ENCODE results near the gene F5. TPM values are rescaled to one million over a fixed set of nuclear protein-coding genes. Genes with fewer than 3 reads are reported as not detected.

The F5 gene
- total RNA-seq, 1 experiment from 2014 or later = not detected

DNA sequence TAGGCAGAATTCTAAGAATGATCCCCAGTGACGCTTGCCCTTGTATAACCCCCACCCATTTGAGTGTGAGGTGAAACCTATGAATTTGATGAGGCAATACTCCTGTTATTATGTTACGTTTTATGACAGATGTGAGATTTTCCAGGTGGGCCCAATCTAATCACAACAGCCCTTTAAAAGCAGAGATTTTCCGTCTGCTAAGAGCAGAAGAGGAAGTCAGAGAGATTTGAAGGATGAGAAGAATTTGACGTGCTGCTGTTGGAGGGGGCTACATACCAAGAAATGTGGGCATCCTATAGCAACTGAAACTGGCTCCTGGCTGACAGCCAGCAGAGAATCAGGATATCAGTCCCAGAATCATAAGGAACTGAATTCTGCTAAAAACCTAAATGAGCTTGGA is 98.1 kb downstream of the F5 start:
- TF ChIP-seq, protein P1, sequence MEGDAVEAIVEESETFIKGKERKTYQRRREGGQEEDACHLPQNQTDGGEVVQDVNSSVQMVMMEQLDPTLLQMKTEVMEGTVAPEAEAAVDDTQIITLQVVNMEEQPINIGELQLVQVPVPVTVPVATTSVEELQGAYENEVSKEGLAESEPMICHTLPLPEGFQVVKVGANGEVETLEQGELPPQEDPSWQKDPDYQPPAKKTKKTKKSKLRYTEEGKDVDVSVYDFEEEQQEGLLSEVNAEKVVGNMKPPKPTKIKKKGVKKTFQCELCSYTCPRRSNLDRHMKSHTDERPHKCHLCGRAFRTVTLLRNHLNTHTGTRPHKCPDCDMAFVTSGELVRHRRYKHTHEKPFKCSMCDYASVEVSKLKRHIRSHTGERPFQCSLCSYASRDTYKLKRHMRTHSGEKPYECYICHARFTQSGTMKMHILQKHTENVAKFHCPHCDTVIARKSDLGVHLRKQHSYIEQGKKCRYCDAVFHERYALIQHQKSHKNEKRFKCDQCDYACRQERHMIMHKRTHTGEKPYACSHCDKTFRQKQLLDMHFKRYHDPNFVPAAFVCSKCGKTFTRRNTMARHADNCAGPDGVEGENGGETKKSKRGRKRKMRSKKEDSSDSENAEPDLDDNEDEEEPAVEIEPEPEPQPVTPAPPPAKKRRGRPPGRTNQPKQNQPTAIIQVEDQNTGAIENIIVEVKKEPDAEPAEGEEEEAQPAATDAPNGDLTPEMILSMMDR (conservative IDR thresholded peaks at IDR 0.05; ENCODE audit: low read depth, low read length) = no peak
- no peak for TF ChIP-seq EZH2 (IDR thresholded peaks at IDR 0.05; ENCODE audit: borderline replicate concordance, low read depth, low read length, poor library complexity, severe bottlenecking)
- Histone ChIP-seq H3K27ac (ENCODE audit: low read depth, low read length, poor library complexity, severe bottlenecking) (no peak overlapping the region), H3K9me3 (ENCODE audit: low read depth, low read length, poor library complexity, severe bottlenecking) (no peaks in the 10 kb centered on the region), H3K36me3 (ENCODE audit: insufficient read depth, low read length, poor library complexity, severe bottlenecking) (no peaks in the 10 kb centered on the region), H3K27me3 (replicated peaks; ENCODE audit: insufficient read depth, low read depth, low read length, poor library complexity) (no peaks in the 10 kb centered on the region), H3K4me3 (ENCODE audit: low read depth, low read length, poor library complexity, severe bottlenecking) (no peak overlapping the region), H3K4me1 (ENCODE audit: insufficient read depth, low read length, poor library complexity, severe bottlenecking) (peaks cover 19% of the 10 kb centered on the region)
- DNase-seq (ENCODE audit: low spot score) = no peak
- intact Hi-C loops (cut with micrococcal nuclease; ENCODE audit: unreplicated experiment) = no loop called here
- ChIA-PET CTCF (no interaction called here), POLR2A (ENCODE audit: low non-redundant PET) (no interaction called here)
- BruUV-seq (replicated peaks) = no TSS peak

DNA sequence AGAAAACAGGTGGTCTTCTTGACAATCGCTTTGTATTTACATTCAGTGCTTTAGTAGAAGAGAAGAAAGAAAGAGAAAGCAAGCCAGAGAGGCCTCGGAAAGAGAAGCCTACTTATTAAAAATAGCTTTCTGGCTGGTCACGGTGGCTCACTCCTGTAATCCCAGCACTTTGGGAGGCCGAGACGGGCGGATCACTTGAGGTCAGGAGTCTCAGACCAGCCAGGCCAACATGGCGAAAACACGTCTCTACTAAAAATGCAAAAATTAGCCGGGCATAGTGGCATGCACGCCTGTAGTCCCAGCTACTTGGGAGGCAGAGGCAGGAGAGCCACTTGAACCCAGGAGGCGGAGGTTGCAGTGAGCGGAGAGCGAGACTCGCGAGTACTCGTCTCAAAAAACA is 98.7 kb downstream of the F5 start:
- BruUV-seq (replicated peaks) = no TSS peak
- no peak for DNase-seq (ENCODE audit: low spot score)
- H3K36me3 ChIP-seq (ENCODE audit: insufficient read depth, low read length, poor library complexity, severe bottlenecking) = no peaks in the 10 kb centered on the region
- CTCF ChIA-PET = no interaction called here
- TF ChIP-seq, protein P1 (conservative IDR thresholded peaks at IDR 0.05; ENCODE audit: low read depth, low read length) = no peak
- no peak for TF ChIP-seq EZH2 (IDR thresholded peaks at IDR 0.05; ENCODE audit: borderline replicate concordance, low read depth, low read length, poor library complexity, severe bottlenecking)
- H3K27me3 ChIP-seq (replicated peaks; ENCODE audit: insufficient read depth, low read depth, low read length, poor library complexity) = no peaks in the 10 kb centered on the region
- no peak overlapping the region for H3K4me3 ChIP-seq (ENCODE audit: low read depth, low read length, poor library complexity, severe bottlenecking)
- intact Hi-C loops (cut with micrococcal nuclease; ENCODE audit: unreplicated experiment) = no loop called here
- peaks cover 23% of the 10 kb centered on the region for H3K4me1 ChIP-seq (ENCODE audit: insufficient read depth, low read length, poor library complexity, severe bottlenecking)
- H3K9me3 ChIP-seq (ENCODE audit: low read depth, low read length, poor library complexity, severe bottlenecking) = no peaks in the 10 kb centered on the region
- no peak overlapping the region for H3K27ac ChIP-seq (ENCODE audit: low read depth, low read length, poor library complexity, severe bottlenecking)
- POLR2A ChIA-PET (ENCODE audit: low non-redundant PET) = no interaction called here

DNA sequence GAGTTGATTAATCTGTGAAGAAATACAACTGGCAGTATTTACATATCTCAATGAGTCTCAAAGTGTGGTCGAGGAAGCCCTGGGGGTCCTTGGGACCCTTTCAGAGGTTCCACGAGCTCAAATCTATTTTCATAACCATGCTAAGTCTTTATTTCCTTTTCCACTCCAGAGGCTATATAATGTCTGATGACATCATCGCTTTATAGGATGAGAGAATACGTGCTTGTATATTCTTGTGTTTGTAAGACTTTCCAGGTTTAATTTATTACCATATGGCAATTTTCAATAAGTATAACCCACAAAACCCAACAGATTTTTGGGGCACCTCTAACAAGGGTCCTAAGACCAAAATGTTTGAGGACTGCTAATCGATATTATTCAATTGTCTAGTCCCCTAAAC is 99.1 kb downstream of the F5 start:
- ChIA-PET POLR2A (ENCODE audit: low non-redundant PET) (no interaction called here), CTCF (no interaction called here)
- H3K9me3 ChIP-seq (ENCODE audit: low read depth, low read length, poor library complexity, severe bottlenecking) = no peaks in the 10 kb centered on the region
- H3K27ac ChIP-seq (ENCODE audit: low read depth, low read length, poor library complexity, severe bottlenecking) = no peak overlapping the region
- no peaks in the 10 kb centered on the region for H3K27me3 ChIP-seq (replicated peaks; ENCODE audit: insufficient read depth, low read depth, low read length, poor library complexity)
- no TSS peak for BruUV-seq (replicated peaks)
- TF ChIP-seq, protein P1 (conservative IDR thresholded peaks at IDR 0.05; ENCODE audit: low read depth, low read length) = no peak
- no peak for TF ChIP-seq EZH2 (IDR thresholded peaks at IDR 0.05; ENCODE audit: borderline replicate concordance, low read depth, low read length, poor library complexity, severe bottlenecking)
- H3K4me1 ChIP-seq (ENCODE audit: insufficient read depth, low read length, poor library complexity, severe bottlenecking) = peaks cover 23% of the 10 kb centered on the region
- no peaks in the 10 kb centered on the region for H3K36me3 ChIP-seq (ENCODE audit: insufficient read depth, low read length, poor library complexity, severe bottlenecking)
- peak; percentile 25 for DNase-seq (ENCODE audit: low spot score)
- intact Hi-C loops (cut with micrococcal nuclease; ENCODE audit: unreplicated experiment) = no loop called here
- H3K4me3 ChIP-seq (ENCODE audit: low read depth, low read length, poor library complexity, severe bottlenecking) = no peak overlapping the region

Measured in A673 (cell line).